ENCODE measurements around the gene TTC7B.

The TTC7B gene

DNA sequence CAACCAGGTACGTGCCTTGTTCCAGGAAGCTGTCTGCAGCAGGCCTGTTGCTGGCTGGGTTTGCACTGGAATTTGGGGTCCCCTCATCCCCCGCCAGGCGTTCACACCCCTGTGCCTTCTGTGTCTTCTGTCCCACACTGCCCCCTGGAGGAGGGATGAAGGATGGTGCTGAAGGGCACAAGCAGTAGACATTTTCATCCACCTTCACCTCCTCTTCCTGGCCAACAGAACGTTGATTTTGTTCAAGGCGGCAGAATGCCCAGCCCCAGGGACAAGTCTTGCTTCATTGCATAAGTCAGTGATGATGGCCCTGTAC lies 297.3 kb downstream of the TTC7B start:
- peak; percentile 73 for DNase-seq

DNA sequence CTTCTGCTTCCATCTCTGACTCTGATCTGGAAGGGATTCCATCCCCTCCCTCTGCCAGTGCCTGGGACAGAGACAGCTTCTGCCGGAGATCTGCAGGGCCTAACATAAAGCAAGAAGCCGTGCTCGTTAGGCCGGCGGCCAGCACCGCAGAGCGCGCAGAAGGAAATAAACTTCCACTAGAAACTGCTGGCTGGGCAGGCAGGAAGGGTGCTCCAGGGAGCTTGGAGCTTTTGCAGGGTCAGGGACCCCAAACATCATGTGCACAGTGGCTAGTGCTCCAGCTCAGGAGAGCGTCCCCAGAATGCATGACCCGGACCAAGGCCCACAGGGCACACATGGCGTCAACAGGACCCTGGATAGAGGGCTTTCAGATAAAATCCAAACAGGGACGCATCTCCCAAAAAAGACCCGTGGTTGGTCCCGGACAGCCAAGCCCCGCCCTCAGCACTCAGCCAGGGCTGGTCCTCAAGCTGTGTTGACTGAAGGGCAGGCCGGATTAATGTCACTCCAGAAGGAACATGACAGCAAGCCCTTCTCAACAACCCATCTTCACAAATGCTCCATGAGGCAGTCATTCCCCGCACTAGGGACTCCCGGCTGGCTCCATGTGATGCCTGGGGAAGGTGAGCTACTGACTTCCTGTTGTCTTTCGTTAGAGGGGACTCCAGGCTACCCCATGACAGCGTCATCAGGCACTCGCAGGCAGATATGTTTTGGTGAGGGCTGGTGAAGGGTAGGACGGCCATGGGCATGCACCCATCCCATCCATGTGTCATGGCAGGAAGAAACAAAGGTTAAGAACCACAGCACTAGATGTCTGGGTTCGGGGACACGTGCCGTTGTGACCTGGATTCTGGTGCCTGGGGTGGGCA lies 297.9 kb downstream of the TTC7B start:
- DNase-seq, result peak; percentile 48

DNA sequence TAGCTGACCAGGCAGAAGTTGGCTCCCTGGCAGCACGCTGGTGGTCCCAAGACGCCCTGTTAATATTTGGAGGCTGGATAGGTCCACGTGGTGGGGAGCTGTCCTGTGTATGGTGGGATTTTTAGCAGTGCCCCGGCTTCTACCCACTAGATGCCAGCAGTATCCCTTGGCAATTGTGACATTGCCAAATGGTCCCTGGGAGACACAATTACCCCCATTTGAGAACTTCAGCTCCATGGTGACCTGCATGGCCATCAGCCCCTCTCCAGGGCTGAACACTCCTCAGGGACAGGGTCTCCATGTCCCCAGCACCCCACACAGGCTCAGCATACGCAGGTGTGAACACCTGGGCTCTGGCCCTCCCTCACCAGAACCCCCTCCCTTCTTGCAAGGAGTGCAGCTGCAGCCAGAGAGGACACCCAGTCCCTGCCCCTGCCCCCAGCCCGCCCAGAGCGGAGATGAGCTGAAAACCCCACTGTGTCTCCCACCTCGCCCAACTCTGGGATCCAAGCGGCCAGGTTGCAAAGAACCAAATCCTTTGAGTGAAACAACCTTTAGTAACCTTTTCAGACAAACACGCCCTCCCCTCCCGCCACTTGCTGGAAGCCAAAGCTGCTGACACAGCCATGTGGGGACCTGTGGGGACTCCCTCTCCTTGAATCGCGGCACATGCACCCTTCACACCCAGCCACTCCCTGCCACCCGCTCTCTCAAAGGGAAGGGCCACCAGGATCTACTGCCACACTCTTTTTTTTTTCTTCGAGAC lies 299.0 kb downstream of the TTC7B start:
- DNase-seq, result no peak

DNA sequence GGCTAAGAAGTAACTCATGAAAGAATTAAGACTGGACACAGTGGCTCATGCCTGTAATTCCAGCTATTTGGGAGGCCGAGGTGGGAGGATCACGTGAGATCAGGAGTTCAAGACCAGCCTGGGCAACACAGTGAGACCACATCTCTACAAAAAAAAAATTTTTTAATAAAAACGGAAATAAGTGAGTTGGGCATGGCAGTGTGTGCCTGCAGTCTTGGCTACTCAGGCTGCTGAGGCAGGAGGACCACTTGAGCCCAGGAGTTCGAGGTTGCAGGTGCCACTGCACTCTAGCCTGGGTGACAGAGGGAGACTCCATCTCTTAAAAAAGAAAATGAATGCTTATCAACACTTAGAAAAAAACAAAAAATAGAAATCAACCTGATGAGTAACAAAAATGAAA lies 301.7 kb downstream of the TTC7B start:
- no peak for DNase-seq

DNA sequence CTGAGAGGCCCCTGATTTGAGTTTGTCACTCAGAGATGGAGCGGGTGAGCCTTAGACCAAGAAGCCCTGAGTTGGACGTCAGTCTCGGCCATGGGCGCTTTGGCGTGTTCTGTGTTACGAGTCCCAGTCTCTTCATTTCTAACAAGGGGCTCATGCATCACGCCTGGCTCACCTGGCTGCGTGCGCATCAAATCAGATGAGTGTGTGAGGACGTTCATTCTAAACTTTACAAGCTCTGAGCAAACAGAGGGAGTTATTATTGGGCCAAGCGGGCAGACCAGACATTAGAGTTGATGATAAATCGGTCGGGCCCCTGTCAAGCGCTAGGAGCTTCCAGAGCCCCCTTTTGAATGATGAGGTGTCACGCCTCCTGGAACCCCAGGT lies 302.2 kb downstream of the TTC7B start:
- DNase-seq, result peak; percentile 88

DNA sequence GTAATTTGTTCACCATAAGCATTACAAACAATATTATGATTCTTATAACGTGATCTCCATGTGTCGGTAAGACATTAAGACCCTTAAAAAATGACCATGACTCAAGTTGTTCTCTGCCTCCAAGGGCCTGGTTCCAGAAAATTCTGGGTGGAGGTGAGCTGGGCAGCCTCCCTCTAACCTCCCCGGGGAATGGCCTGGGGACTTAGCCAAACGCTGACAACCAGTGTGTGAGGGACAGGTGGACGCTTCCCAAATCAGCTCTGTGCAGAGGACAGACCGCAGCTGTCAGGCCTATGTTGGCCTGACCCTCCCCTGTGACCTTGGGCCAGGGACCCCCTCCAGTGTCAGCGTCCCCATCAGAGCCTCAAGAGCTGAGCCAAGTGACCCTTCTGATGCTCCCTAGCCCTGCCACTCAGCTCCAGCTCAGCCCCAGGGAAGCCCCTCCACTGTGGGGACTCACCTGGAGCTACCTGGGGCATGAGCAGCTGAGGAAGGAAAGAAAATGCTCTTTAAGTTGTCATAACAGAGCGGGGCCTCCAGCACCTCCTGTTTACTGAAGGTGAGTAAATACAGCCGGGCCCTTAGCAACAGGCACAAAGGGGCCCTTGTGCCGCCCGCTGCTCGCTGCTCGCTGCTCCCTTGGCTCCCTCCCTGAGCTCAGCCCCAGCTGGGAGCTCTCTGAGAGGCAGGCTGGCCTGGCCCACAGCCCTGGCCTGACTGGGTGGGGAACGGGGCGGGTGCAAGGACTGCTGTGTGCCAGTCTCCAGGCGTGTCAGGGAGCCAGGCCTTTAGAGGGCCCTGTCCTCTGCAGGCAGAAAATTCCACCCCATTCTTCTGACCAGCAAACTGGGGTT lies 302.8 kb downstream of the TTC7B start:
- DNase-seq, result peak; percentile 98

DNA sequence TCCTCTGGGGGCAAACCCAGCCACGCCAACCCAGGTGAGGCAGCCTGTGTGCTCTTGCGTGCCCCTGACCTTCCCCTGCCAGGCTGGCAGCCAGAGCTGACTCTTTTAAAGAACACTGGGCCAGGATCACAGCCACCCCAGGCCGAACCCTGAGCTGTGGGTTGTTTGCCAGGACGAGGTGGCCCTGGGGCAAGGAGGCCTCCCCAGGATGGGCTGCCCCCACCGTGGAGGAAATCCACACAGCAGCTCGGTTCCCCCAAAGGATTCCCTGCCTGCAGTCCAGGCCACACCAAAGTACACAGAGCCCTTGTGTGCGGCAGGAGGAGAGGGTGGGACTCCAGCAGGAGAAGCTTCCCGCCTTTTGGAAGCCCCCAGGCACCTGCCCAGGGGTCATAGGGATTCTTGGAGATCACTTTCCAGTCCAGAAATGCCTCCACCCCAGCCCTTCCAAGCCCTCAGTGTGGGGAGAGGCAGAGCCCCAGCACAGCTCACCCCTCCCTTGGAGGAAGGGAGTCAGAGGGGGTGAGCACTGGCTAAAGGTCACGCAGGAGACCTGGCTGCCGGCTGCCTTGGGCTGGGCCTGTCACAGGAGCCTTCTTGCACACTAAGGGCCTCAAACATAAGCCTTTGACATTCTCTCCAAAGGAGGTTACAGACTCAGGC lies 303.8 kb downstream of the TTC7B start:
- peak; percentile 63 for DNase-seq

DNA sequence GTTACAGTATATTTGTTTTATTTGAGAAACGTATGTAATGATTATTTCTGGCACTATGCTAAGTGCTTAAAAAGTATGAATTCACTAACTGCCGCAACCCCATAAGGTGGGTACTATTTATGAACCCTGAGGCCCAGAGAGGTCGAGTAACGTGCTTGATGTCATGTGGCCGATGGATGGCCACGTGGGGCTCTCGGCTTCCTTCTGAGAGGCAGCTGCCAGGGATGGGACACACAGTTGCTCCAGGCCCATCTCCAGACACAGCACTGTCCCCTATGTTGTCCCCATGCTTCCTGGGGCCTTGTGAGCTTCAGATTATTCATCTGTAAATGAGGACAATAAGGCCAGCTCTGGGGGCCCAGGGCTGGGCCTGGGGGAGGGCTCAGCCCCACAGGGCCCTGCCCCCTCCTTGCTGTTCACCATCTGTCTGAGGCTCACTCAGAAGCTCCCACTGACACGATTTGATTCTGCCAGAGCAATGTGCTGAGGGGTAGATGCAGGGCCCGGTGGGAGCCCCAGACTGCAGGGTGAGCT lies 304.4 kb downstream of the TTC7B start:
- DNase-seq, result peak; percentile 43

DNA sequence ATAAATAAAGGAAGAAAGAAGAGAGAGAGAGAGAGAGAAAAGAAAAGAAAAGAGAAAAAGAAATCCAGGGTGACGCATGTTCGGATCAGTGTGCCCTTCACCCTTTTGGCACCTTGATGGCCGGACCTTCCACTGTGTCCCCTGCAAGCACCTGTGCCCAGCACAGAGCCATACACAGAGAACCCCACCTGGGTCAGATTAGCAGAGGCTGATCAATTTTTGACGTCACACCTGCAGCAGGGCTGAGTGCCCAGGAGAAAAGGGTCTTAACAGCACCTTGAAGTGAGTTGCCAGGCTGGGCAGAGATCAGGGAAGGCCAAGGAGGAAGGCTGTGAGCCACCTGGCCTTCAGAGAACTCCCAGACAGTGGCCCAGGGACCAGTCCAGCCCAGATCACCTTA lies 305.0 kb downstream of the TTC7B start:
- no peak for DNase-seq

DNA sequence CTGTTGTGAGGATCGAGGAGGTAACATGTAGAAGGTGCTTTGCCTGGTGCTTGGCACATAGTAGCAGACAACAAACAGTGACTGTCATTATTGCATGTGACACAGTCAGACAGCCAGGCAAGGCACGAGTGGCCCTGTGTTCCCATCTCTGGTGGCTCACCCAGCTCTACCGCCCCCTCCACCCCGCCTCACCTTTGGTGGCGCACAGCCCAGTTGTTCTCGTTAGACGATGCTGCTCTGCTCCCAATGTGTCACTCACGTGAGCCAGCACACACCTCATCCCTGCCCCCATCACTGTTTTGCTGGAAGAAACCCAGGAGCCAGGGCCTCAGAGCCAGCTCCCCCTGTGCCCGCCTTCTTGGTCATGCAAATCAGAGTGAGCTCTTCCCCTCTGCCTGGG lies 306.1 kb downstream of the TTC7B start:
- DNase-seq, result peak; percentile 64

DNA sequence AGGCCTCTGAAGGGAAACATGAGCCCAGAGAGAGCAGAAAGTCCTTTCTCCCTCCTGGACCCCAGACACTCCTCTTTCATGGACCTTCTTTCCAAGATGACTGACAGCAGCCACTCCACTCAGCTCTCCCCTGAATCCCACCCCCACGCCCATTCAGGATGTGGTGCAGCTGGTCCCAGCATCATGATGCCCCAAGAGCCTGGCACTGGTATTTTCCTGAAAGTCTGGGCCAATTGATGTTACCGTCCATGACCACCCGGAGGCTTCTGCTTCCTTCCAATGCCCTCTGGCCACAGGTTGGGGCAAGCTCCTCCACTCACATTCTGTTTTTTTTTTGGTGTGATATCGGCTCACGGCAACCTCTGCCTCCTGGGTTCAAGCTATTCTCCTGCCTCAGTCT lies 306.8 kb downstream of the TTC7B start:
- peak; percentile 37 for DNase-seq

DNA sequence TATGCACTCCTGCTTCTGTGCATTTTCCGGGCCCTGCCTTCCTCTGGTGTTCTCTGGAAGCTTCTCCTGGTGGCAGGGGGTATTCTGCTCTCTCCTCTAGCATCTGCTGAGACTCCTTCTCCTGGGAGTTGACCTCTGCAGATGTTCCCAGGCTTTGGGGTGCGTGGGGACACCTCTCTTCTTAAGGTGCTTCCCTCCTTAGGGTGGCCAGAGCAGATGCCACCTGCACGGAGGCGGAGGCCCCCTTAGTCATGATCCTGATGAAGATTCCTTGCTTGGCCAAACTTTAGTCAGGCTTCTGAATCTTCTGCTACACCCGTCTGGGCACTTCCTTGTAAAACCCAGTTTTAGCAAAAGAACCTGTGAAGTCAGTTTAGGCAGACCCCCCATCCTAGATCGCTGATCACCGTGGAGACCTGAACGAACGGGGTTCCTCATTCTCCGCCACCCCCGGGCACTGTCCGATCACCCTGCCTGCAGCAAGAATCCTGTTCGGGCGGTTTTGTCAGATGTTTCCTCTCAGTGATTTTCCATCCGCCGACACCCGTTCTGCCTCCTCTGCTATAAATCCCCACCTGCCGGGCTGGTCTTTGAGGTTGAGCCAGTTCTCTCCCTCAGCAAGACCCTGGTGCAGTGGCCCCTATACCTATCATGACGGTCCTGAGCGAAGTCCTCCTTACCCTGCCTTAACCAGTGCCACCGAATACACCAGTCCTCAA lies 307.5 kb downstream of the TTC7B start:
- peak; percentile 72 for DNase-seq

DNA sequence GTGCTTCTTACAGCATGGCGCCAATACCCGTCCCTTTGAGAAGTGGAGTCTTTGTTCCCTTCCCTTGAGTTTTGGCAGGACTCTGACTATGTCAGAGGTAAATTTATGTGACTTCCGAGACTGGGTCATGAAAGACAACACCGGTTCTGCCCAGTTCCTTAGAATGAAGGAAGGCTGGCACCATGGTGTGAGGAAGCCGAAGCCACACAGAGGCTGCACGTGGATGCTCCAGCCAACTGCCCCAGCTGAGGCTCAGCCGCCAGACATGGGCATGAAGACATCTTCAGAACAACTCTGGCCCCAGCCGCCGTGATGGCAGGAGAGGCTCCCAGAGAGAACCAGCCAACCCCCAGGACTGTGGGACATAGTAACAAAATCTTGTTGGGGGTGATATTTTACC lies 308.2 kb downstream of the TTC7B start:
- DNase-seq, result no peak

DNA sequence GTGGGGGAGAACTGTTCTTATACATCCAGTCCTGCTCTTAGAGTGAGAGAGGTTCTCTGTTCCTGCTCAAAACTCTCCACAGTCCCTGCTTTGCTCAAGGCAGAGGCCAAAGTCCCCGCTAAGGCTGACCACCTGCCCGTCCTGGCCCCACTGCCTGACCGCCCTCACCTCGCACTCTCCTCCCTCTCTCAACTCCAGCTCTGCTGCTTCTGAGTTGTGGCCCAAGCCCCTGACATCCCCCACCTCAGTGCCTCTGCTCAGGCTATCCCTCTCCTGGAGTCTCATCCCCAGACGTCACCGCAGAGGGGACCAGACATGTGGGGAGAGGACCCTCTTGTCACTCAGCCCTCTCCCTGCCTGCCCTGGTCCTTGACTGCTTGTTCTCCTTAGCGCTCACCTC lies 308.8 kb downstream of the TTC7B start:
- DNase-seq, result no peak

DNA sequence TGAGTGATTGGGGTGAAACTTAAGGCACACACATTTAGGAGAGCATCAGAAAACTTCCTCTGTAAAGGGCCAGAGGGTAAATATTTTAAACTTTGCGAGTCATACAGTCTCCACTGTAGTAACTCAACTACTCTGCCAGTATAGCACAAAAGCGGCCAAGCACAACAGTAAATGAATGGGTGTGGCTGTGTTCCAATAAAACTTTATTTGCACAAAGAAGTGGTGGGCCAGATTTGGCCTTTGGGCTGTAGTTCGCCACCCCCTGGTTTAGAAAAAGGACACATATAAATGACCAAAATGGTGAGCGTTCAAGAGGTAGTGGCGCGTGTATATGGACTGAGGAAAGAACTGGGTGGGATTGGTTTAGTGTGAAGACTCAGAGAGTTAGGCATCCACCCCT lies 309.5 kb downstream of the TTC7B start:
- no peak for DNase-seq

DNA sequence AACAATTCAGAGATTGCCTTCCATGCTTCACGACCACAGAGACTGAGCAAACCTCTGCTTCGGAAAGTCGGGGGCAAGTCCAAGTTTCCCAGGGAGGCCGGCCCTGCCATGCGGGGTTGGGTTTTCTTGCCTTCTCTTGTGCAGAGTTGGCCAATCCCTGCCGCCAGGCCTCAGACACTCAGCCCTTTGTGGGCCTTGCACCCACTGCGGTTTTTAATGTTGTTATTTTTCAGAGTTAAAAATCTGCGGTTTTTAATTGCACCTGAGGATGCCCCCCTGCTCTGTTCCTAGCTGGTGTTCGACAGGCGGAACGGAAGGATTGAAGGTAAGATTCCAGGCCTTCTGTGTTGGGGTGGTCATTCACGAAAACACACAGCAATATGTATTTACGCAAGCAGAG lies 310.7 kb downstream of the TTC7B start:
- DNase-seq, result no peak

DNA sequence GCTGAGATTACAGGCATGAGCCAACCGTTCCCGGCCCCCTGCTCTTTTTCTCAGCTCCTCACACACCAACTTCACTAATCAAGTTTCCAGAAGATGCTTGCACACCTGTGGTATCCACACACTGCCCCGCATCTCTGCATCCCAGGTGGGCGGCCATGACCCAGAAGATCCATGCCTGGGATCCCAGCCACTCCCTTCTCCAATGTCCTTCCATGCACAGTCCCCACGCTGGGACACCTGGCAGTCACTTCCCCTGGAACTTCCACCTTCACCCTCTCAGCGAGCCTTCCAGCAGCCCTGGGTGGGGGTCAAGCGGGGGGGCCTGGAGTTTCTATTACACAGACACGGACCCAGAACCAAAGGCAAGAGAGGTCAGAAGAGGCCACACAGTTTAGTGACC lies 311.6 kb downstream of the TTC7B start:
- DNase-seq, result no peak

DNA sequence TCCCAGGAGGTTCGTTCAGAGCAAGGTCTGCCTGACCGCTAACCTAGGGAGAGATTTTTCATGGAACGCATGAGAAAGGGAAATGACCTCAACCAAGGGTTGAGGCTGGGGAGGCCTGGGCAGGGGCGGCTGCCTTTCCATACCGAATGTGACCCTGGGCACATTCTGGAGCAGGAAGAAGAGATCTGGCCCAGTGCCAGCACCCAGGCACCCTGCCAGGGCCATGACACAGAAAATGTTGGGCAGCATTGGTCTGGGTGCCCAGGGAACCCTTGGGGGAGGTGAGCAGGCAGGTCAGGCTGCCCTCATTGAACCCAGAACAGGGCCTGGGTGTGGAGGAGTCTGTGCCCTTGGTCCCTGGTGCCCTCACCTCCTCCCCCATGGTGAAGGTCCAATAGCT lies 312.6 kb downstream of the TTC7B start:
- DNase-seq, result peak; percentile 37

DNA sequence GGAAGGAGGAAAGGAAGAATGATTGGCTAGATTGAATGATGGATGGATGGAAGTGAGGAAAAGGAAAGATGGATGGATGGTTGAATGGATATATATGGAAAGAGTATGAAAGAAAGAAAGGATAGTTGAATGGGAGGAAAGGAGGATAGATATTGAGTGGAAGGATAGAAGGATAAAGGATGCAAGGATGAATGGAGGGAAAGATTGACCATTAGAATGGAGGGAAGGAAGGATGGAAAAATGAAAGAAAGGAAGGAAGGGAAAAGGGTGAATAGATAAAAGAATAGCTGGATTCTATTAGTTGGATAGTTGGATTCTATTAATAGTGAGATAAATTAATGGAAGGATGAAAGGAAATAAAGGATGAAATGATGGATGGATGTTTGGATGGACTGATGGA lies 313.5 kb downstream of the TTC7B start:
- no peak for DNase-seq

DNA sequence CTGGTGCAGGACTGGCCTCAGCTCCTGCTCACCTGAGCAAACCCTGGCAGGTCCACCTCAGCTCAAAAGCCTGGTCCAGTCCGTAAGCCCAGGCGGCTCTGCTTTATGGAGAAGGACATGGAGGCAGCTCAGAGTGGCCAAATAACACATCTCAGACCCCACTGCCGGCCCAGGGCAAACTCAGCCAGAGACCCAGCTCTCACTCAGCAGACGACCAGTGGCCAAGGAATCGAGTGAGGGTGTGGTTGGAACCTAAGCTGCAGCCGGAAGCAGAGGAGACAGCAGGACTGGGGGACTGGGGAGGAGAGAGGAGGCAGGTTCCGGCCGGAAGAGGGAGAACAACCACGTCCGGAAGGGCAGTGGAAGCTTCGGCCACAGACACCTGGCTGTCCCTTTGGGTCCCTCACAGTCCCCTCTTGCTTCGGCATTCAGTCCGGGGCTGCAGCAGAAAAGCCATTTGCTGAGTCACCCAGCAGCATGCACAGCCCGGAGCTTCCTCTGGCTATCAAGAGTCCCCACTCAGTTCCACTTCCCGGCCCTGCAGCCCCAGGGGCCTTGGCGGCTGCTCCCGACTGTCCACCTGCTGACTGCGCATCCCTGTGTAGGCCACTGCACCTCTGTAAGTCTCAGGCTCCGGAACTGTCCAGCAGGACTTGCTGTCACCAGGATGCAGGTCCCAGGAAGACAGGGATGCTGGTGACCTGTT lies 315.4 kb downstream of the TTC7B start:
- DNase-seq, result peak; percentile 62

DNA sequence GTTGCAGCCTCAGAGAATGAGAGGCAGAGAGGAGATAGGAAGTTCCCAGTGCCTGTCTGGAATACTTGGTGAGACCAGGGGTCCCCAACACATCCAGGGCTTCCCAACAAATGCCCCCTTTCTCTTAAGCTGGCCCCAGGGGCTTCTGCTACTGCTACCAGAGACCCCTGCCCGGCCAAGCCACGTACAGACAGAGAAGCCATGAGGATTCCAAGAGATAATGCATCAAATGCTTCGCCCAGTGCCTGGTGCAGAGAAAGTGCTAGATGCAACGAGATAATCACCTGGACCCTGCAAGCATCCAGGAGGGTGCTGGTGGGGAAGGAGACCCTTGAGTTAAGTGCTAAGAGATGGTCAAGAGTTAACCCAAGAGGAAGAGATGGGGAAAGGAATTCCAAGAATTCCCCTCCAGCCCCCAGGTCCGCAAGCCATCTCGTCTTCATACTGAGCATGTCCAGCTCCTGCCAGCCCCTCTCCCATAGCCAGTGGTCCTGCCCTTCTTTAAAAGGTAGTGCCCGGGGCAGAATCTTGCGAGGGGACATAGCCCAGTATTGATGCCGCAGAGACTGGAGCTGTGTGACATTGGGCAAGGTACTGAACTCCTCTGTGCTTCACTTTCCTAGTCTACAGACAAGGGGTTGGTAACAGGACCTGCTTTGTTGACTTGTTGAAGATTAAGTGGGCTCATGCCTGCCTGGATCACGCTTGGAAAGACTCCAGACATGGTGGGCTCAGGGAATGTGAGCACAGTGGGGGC lies 316.1 kb downstream of the TTC7B start:
- no peak for DNase-seq
